Ovary (tissue), 10 donors: ENCODE data around the gene TMEFF1. TPM values are rescaled to one million over a fixed set of nuclear protein-coding genes. Genes with fewer than 3 reads are reported as not detected.

Source experiments
- DNase-seq, 5 donors: peaks; one replicate each; pipeline ENCODE4 v3.0.0-alpha.2; 2019 to 2020
- H3K27ac ChIP-seq, 2 donors: fragments of 200-600 bp; one replicate each; pipeline versions ENCODE4 v1.5.1 to v1.8.0; 2019 to 2022
- H3K27me3 ChIP-seq: fragments of 200-600 bp; one replicate; pipeline ENCODE4 v1.8.0; 2022
- H3K36me3 ChIP-seq: fragments of 200-600 bp; sonication (generic); one replicate; pipeline ENCODE4 v1.5.1; 2019
- H3K4me1 ChIP-seq: one replicate; pipeline ENCODE4 v1.8.1; 2013; ENCODE audit warnings: mild to moderate bottlenecking, moderate library complexity; ENCODE audit not compliant: insufficient read depth
- H3K4me3 ChIP-seq: fragments of 200-600 bp; sonication (generic); one replicate; pipeline ENCODE4 v1.5.1; 2017
- H3K9me3 ChIP-seq, 2 donors: fragments of 200-600 bp in 1 of 2; sonication (generic) in 1 of 2; one replicate each; pipeline versions ENCODE4 v1.5.1 to v1.8.1; 2013 to 2019; ENCODE audit warnings: mild to moderate bottlenecking in 1 of 2, moderate library complexity in 1 of 2
- CTCF ChIP-seq, 3 donors: fragments of 450-650 bp in 2 of 3; fragments of 200-600 bp in 1 of 3; IDR thresholded peaks; one replicate each; pipeline versions ENCODE4 v1.5.1 to v1.8.0; 2016 to 2022; ENCODE audit warnings: antibody characterized with exemption in 3 of 3, mild to moderate bottlenecking in 1 of 3
- EP300 ChIP-seq: sonication (generic); formaldehyde crosslinking; IDR thresholded peaks from one replicate; pipeline ENCODE4 v1.6.1; 2017; ENCODE audit warnings: antibody characterized with exemption
- POLR2A ChIP-seq: fragments of 450-650 bp; IDR thresholded peaks from one replicate; pipeline ENCODE4 v1.6.1; 2017; ENCODE audit warnings: antibody characterized with exemption, mild to moderate bottlenecking, moderate library complexity
- WGBS, 3 donors: extraction: QIAGEN DNeasy Blood & Tissue Kit in 1 of 3; methylation state at CpG; one replicate each; pipeline versions ENCODE4 v1.1.5 to v1.1.7; 2013 to 2017; 5-methylcytosine and 5-hydroxymethylcytosine counted together
- intact Hi-C, 4 donors: fragments of 100-400 bp; cut with DNase I; formaldehyde crosslinking; loops; one replicate each; pipeline versions ENCODE4 v1.11.0 to v1.15.1; 2022 to 2023
- long read RNA-seq, 3 donors: library from polyadenylated mRNA in 2 of 3; unstranded in 2 of 3; transcript quantifications; one replicate each; pipeline ENCODE4 v2.0.0 and lab custom pipeline, GENCODE V29; 2021 to 2026
- polyA plus RNA-seq, 2 donors: library from polyadenylated mRNA; stranded (reverse); fragments of 200-250 nt in 1 of 2; fragments of 350-450 nt in 1 of 2; fragmentation: Illumina TruSeq in 1 of 2; extraction: RNeasy Lipid Tissue Mini Kit (QIAGEN cat#74804) in 1 of 2; gene quantifications; one replicate each; pipeline ENCODE4 v1.2.3, GENCODE V29; 2013 to 2014
- total RNA-seq, 7 donors: library from RNA; depleted of rRNA in 2 of 7; stranded (reverse); fragments of >200 nt in 2 of 7; fragmentation: NEBNext Ultra II Directional in 3 of 7; extraction: Animal tissue kit (Norgen Biotek cat#: 25700) in 3 of 7; gene quantifications; one replicate each; pipeline versions ENCODE4 v1.1.0 to v1.2.4, GENCODE V29; 2016 to 2023
- donor health status: DM: no; HTN: no; CAD: no; lungs with moderate emphysema.
- donor health status: DM: no; HTN: no; CAD: no.
- donor health status: Bipolar disorder and iron deficiency.
- donor health status: DM: yes; HTN: yes; CAD: no.
- donor health status: DM: no; HTN: no; CAD: no.
- donor health status: DM: yes; HTN: yes; CAD: no.

Gene TMEFF1, protein sequence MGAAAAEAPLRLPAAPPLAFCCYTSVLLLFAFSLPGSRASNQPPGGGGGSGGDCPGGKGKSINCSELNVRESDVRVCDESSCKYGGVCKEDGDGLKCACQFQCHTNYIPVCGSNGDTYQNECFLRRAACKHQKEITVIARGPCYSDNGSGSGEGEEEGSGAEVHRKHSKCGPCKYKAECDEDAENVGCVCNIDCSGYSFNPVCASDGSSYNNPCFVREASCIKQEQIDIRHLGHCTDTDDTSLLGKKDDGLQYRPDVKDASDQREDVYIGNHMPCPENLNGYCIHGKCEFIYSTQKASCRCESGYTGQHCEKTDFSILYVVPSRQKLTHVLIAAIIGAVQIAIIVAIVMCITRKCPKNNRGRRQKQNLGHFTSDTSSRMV
- total RNA-seq, result 1 to 10 TPM in 1 of 7 donors, under 1 TPM in 4, not detected in 2; 0.74 to 1.2 (median 0.94) TPM
- under 1 TPM; 0.10 to 0.57 TPM for polyA plus RNA-seq
- long read RNA-seq, donor 1, result 0 reads
- long read RNA-seq, donor 2, transcript TMEFF1-201 (10 exons, 2,611 nt), result major isoform, 10 of 10 reads
- long read RNA-seq, donor 2, partial matches to known transcripts, result 0 of 10 reads
- long read RNA-seq, donor 2, other reads (novel, unspliced or antisense), result 0 of 10 reads
- long read RNA-seq, donor 3, partial matches to known transcripts, result 0 of 4 reads
- long read RNA-seq, donor 3, other reads (novel, unspliced or antisense), result 2 of 4 reads

DNA sequence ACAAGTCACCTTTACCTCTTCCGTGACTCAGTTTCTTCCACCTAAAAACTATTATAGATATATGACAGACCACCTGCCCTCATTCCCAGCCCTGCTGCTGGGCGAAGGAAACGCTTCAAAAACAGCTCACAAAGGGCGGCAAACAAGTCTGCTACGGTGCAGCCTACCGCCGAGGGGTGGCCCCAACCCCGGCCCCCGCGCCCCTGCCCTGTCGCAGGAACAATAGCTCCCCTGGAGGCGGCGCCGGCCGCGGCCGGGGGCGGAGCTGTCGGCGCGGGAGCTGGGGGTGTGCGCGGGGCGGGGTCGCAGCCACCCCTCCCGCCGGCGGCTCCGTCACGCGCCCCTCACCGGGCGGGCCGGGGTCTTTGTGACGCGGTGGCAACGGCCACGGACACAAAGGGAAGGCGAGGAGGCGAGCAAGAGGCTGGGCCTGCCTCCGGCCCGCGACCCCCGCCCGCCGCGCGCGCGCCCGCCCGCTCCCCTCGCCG, at the start of gene TMEFF1:
TSS of gene TMEFF1 (plus strand) at position 362 of the 488 bp plus-strand sequence. CDS start 396 bp downstream, outside the sequence.
- H3K27me3 ChIP-seq, result no peaks in the 10 kb centered on the region
- H3K9me3 ChIP-seq, result no peaks in the 10 kb centered on the region
- WGBS, 3 donors, result 2 to 4% (median 2%) methylated on average over 7 to 54 of the region's 54 CpGs
- H3K27ac ChIP-seq, result no peak within 1 kb of the TSS
- TF ChIP-seq EP300, result no peak
- TF ChIP-seq CTCF (IDR thresholded peaks at IDR 0.05), result no peak
- no peak for TF ChIP-seq POLR2A
- H3K36me3 ChIP-seq, result no peaks in the 10 kb centered on the region
- peak within 1 kb of the TSS; percentile 55 for H3K4me3 ChIP-seq
- peaks cover 5% of the 10 kb centered on the region for H3K4me1 ChIP-seq
- intact Hi-C loops, result no loop called here
- DNase-seq, result peak; percentile 15 to 62 (median 37)

GRCh38 chr9:100425758-100426157, 47.2 kb upstream of the TMEFF1 start:
- no peak for DNase-seq
- peaks cover 6% of the 10 kb centered on the region for H3K4me1 ChIP-seq
- no peak overlapping the region for H3K27ac ChIP-seq
- 15 to 26% (median 19%) methylated on average over 1 of the region's 1 CpG for WGBS, 3 donors
- no peaks in the 10 kb centered on the region for H3K27me3 ChIP-seq
- intact Hi-C loops, result no loop called here
- H3K36me3 ChIP-seq, result no peaks in the 10 kb centered on the region
- TF ChIP-seq POLR2A, result no peak
- TF ChIP-seq EP300, result no peak
- TF ChIP-seq CTCF (IDR thresholded peaks at IDR 0.05), result no peak
- no peak overlapping the region for H3K4me3 ChIP-seq
- H3K9me3 ChIP-seq, result no peaks in the 10 kb centered on the region

- intact Hi-C loops, result no loop called here
Measured at GRCh38 chr9:100426189-100426529, 46.8 kb upstream of the TMEFF1 start.

More at GRCh38 chr9:100426189-100426529, 46.8 kb upstream of the TMEFF1 start:
- H3K36me3 ChIP-seq, result no peaks in the 10 kb centered on the region
- peak overlapping the region; percentile 73 for H3K4me3 ChIP-seq
- DNase-seq, result no peak
- 12 to 22% (median 15%) methylated on average over 7 of the region's 7 CpGs for WGBS, 3 donors
- H3K27me3 ChIP-seq, result no peaks in the 10 kb centered on the region
- peak overlapping the region in 1 of 2 donors; percentile 60 for H3K27ac ChIP-seq
- TF ChIP-seq CTCF (IDR thresholded peaks at IDR 0.05) (no peak), EP300 (no peak), POLR2A (no peak)
- H3K4me1 ChIP-seq, result peaks cover 6% of the 10 kb centered on the region
- H3K9me3 ChIP-seq, result no peaks in the 10 kb centered on the region
